Measurements from ENCODE around the gene GNAT3.

GRCh38 chr7:80444811-80445210, 67.1 kb downstream of the GNAT3 start:
- TF ChIP-seq POLR2A (IDR thresholded peaks at IDR 0.05; ENCODE audit: borderline replicate concordance, extremely low read depth, insufficient read depth, insufficient read length), result no peak
- no peak for TF ChIP-seq YY1 (IDR thresholded peaks at IDR 0.05; ENCODE audit: extremely low read depth, insufficient replicate concordance, low read depth, low read length)

Measured in HCT116 (cell line).